Measurements from ENCODE around the gene CDH8.

The CDH8 gene

DNA sequence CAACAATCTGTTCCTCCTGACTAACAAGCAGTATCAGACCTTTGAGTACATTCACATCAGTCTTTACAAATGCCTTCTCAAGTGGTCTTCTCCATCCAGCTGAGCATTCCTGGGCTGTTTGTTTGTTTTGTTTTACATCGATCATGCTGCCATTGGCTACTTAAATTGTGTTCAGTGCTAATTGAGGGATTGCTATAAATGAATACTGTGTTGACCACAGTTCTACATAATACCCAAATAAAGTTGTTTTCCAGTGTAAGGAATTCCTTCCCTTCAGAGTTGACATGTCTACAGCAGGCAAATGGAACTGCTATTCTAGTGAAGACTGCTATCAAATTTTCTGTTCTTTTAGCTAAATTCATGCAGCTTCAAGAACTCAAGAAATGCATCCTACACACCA, 3.2 kb downstream of the CDH8 start:
- DNase-seq: no peak

DNA sequence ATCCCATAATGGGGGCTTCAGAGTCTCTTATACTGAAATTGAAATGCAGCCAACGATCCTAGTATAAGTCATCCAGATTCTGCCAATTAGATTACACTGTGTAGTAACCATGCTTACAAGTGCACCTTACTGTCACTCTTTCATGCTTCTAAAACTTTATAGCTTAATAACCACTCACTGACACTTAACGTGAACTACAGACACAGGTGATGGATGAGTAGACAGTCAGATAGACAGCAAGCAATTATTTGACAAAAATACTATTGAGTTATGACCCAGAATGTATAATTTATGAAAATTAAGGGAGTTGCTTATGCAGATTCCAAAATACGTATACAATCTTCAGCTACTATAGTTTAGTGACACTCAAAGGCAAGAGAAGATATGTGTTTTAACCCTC, 6.3 kb downstream of the CDH8 start:
- no peak for DNase-seq

DNA sequence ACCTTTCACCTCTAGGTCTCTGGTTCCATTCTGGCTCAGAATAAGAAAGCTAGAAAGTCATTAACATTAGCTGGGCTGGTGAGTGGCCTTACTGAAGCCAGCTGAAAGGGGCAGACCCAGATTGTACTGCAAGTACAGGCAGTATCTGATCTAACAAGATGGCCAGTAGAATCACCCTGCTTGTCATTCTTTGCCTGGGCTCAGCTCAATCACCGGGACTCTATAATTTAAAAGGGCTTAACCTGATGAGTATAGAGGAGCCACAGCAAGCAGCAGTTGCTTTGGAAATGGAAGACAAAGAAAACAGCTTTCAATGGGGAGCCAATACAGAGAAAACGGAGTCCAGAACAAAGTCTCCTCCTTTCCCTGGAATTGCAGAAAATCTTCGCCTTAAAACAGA, 13.6 kb downstream of the CDH8 start:
- DNase-seq: no peak

DNA sequence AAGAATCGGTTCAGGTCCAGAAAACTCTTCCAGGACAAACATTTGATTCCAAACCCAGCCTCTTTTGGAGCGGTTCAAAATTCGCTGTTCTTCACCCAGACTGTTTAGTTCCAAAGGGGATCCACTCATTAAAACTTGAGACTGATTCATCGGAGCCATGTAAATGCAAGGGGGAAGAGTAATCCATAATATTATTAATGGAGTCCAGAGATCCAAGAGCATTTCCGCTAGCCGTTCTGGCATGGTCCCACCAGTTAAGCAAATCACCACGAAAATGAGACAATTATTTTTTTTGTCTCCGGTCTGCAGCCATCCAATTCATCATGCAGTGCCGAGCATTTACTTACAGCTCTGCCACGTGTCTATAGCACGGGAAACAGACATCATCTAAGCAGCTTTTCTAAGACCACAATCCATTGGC, 15.1 kb downstream of the CDH8 start:
- DNase-seq: no peak

DNA sequence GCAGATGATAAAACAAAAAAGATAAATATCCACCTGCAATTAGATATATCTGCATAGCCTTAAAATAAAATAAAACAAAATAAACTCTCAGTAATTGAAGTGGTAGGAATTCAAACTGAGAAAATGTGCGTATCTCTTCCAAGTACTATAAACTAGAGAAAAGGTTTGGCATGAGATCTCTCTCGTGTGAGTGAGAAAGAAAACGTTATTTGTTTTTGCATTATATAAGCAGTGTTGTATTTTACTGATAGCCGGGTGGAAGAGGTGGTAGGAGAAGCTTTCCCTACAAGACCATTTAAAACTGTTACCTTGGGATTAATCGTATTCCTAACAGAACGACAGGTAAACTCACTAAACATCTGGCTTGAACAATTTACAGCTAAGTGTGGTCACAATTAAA, 15.6 kb downstream of the CDH8 start:
- no peak for DNase-seq

DNA sequence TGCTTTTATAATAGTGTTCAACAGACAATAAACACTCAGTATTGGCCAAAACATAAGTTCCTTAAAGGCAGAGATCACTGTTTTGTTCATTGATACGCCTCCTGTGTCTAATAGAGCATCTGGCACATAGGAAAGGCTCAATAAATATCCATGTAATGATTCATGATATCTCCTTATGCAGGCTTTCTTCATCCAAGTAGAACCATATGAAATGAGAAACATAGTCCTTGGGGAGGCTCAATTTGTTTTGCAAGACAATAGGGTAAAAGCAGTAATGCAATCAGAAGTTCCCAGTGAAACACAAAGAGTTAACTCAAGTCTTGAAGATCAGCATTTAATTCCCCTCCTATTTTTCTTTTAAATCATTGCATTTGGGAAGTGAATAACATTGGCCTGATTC, 16.4 kb downstream of the CDH8 start:
- DNase-seq: no peak

DNA sequence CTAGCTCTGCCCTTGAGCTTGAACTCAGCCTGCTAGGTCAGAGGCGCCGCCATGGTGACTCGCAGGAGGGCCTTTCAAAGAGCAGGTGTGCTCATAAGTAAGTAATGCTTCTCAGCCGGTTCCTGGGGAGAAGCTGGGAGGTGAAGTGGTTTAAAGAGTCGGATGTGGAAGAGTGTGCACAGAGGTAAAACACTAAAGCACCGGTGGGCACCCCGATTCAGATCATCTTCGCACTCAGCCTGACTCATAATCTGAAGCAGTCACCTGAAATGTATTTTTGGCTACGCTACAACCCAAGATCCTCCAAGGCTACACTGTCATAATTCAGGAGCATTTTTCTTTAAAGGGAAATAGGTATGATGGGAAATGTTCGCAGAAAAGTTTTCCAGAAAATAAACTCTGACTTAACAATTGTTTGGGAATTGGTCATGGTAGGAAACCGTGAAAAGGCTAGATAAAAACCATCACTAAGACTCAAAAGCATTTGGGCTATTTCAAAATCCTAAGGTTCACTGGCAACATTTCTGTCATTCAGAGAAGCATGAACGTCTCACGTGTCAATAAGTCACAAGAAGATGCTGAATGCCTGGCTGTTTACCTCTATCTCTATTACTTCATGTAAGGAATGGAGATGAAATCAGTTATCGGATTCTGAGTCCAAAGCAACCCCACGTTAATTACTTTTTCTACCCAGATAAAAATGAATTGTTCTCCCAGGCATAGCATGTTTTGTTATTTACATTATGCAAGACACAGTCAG, 17.8 kb downstream of the CDH8 start:
- no peak for DNase-seq

DNA sequence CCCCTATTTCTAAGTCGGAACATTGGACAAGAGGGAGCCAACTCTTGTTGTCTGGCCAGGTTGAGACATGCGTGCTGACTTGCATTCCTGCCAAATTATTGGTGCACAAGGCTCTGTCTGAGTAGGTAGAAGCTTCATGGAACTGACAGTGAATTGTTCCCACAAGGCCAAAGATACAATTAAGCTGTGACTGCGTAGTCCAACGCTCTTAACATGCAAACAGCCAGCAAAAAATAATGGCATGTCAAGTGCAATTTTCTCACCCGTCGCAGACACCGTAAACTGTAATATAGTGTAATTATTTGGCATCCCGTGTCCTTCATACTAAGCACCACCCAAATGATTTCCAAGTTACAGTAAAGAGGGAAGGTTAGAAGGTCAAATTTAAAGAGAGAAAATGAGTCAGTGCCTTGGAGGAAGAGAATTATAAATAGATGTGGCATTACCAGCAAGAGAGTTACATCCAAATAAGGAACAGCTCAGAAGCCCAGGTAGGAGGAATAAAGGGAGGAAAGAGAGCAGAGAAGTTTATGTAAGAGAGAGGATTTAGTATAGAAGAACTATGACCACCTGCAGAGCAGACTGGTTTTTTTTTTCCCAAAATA, 21.8 kb downstream of the CDH8 start:
- no peak for DNase-seq

DNA sequence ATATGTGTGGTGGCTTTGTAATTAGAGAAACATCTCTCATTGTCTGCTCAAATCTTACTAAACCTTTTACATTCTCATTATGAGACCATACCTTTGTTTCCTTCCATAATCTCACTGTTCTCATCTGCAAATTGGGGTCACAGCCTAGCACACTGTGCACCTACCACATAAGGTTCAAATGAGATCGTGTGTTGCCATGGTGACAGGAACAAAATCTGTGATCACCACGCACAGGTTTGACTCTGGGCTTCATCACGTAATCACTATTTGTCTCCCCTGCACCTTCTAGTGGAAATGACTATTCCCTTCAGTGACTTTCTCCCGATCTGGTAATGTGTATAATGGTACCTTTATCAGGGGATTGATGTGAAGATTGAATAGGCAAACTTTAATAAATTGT, 26.1 kb downstream of the CDH8 start:
- DNase-seq: no peak

DNA sequence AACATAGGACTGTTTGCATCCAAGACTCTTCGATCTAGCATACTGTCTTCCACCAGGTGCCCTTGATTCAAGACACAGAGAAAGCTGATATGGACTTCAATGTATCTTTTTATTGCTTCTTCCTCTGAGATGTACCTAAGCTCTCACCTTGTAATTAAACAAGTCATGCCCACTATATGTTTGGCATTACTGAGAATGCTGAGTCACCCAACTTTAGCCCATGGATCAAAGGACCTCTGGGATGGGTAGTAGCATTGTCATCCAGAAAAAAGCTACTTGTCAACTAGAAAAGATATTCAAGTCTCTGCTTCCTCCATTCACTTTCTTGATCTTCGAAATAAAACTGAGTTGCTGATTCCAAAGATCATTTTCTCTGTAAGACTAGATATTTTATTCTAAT, 37.8 kb downstream of the CDH8 start:
- DNase-seq: no peak

DNA sequence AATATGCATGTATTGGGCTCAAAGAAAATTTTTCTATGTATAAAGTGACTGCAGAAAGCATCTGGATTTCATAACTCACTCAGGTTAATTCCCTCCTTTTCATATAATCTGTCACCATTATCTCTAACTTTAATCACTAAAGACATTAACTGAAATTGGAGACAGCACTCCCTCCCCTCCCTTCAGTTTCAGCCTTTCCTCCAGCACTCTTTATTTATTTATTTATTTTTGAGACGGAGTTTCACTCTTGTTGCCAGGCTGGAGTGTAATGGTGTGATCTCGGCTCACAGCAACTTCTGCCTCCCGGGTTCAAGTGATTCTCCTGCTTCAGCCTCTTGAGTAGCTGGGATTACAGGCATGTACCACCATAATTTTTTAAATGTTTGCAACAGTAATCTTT, 43.1 kb downstream of the CDH8 start:
- no peak for DNase-seq

DNA sequence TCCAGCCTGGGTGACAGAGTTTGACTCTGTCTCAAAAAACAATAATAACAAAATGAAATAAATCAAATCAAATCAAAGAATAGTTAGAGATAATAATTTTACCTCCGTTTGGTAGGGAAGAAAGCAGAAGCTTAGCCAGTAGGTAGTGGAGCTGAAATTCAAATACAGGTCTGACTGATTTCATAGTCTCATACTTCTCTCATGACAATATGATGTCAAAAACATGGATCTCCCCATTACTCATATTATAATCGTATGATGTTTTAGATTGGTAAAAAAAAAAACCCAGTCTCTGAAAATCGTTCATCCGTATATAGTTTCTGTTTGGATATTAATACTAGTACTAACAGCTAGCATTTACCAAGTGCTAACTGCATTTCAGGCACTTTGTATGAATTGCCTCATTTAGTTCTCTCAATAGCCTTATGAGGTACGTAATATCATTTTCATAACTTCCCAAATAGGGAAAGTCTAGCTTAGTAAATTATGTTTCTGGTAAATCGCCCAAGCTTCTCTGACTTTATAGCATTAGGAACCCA, 48.7 kb downstream of the CDH8 start:
- no peak for DNase-seq

DNA sequence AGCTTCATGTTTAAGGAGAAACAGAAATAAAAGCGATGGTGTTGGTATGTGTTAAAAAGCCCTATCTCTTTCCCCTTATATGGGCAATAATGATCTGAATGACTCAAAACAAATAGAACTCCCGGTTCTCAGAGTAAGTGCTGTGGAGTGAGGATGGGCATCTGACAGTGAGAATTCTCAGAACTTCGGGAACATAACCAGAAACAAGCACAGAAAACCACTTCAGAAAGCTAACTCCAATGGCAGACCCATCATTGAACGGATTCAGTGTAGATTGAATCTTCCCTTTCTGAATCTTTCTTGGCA, 67.2 kb downstream of the CDH8 start:
- DNase-seq: no peak

DNA sequence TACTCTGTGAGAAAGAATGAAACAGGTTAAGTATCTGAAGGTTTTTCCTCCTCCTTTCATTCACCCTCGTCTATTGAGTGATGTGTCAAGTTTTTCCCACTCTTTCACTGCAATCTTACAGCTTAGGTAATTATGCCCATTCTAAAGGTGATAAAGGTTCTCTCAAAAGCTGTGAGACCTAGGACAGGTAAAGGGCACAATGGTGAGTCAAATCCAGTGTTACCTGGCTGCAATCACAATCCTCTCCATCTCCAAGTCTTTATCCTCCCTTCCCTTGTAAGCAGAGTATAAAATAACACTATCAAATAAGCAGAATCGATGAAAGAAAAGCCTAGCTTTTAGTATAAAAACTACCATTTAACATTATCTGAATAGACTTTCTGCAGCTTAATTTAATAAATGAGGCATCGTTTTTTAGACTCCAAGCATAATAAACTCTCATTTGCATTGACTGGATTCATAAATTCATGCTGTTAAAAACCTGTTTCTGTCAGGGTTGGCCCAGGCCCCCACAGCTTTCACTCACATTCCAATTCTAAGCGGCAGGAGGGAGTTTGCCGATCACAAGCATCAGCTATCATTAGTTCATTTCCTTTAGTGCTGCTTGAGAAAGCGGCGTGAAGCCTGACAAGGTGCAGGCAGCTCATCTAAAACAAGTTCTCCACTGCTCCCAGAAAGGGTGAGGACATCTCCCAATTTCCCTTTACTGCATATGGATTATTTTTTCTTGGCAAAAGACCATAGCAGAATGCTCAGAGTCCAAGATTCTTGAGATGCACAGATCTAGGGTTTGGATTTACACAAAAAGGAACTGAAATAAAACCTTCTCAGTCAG, 67.8 kb downstream of the CDH8 start:
- no peak for DNase-seq

DNA sequence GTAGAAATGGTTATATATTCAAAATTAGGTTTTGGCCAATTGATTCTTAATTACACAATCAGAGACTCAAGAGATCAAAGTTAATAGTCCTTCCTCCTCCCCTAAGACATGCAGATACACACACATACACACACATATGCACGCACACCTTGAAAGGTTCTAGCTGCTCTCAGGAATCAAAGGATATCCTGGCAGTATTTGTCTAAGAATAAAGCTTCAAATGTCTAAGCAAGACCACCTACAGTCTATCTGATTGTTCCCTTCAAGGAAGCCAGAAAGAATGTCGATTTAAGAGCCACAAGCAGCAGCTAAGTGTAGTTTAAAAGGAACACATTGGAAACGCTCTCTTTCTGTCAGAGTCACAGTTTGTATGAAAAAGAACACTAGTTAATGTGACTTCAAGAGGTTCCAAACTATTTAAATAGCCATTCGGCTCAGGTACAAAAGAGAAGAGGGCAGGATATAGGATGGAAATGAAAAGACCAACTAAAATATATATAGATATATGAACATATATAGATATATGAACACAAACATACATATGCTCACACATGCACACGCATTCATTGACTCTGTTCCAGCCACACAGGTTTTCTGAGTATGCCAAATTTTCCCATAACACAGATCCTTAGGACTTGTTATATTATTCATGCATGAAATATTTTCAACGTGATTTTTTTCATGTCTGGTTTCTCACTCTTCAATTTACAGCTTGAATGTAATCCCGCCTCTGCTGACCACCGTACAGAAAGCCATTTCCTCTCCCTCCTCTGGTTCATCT, 79.0 kb downstream of the CDH8 start:
- DNase-seq: no peak

DNA sequence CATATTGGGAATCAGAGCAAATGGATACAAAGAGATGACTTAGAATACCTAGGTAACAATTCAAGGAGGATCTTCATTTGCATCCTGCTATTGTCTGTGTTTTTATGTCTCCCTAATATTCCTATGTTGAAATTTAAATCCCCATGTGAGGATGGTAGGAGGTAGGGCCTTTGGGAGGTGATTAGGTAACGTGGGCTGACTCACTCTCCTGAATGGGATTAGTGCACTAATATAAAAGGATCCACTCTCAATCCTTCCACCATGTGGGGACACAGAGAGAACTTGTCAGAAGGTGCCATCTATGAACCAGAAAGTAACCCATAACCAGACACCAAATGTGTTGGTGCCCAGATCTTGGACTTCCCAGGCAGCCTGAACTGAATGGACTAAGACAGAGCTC, 83.4 kb downstream of the CDH8 start:
- no peak for DNase-seq

DNA sequence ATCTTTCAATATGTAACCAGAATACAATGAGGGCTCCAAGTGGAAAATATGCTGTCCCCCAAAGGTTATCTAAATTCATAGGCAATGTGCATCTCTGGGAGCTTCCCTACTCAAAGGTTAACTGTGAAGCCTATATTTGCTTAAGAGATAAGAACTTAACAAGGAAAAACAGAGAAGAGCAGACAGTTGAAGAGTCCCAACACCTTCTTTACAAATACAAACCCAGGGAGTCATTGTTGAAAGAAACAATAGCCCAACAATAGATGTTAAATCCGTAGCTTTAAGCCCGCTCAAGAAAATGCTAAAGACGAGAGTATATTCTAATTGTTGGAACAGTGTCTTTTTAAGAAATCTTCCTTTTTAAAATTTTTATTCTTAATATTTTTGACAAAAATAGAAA, 87.8 kb downstream of the CDH8 start:
- no peak for DNase-seq

DNA sequence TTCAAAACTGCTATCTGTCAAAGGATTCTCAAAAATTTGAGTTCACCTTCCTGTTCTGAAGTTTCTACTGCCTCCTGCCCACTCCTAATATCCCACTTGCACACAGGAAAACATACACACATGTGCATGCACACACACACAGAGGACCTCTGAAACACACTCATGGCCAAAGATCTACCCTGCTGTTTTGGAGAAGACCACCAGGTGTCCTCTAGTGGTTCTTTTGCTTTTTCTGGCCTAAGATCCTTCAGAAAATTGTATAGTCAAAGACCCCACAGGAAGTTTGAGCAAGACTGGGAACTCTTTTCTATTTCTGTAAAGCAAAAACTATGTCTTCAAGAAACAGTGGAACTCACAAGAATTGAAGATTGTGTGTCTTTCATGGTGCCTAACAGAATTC, 90.2 kb downstream of the CDH8 start:
- no peak for DNase-seq

DNA sequence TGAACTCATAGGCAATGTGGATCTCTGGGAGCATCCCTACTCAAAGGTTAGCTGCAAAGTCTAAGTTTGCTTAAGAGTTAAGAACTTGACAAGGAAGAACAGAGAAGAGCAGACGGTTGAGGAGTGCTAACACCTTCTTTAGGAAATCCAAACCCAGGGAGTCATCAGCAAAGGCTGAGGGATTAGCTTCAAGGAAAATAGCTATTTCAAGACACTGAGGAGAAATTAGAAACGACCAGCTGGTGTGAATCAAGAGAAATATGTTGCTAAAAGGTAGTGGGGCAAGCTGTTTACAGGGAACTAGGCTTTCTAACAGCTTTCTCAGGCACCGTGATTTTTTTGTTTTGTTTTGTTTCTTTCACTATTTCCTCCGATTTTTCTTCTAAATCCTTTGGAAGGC, 90.7 kb downstream of the CDH8 start:
- DNase-seq: no peak

DNA sequence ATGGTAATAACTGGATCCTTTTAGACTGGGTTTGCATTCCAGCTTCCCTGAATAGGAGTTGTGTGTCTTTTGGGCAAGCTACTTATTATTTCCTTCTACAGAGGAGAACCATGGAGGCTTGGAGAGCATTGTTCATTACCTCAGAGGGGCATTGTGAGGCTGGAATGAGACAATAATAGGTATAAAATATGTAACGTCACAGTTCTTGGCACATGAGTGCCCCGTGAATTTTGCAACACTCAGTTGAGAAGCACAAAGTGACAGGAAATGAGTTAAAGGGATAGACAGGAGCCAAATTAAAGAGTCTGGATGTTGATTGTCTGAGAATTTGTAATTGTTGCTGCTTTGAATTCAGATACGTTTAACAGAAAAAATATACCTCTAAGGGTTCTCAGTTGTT, 92.2 kb downstream of the CDH8 start:
- no peak for DNase-seq

DNA sequence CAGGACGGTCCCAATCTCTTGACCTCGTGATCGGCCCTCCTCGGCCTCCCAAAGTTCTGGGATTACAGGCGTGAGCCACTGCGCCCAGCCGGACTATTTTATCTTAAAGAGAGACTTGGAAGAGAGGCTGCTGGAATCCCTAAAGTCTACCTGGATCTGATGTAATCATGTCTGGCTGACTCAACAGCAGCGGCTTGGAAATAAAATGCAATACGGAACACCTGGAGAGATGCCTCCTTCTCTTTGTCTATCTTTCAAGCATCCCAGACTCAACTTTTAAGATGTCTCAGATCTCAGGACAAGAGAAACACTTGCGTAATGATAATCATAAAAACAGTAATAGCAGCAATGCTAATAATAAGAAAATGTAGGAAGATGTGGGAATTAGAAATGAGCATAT, 95.6 kb downstream of the CDH8 start:
- no peak for DNase-seq

DNA sequence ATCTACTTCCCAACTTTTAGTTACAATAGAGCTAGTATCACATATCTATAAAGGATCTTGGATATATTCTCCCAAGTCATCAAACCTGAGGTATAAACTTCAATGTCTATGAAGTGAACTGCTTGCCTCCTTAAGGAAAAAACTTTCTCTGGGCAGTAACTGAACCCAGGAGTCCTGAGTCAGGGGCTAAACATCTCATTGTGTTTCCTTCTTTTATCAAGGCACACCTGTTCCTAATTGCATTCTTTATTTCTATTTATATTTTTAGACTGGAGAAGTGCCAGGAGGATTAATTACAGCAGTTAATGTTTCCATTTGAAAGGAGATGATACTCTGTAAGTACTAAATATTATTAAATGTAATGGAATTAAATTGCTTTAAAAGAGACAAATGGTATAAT, 98.6 kb downstream of the CDH8 start:
- DNase-seq: no peak

DNA sequence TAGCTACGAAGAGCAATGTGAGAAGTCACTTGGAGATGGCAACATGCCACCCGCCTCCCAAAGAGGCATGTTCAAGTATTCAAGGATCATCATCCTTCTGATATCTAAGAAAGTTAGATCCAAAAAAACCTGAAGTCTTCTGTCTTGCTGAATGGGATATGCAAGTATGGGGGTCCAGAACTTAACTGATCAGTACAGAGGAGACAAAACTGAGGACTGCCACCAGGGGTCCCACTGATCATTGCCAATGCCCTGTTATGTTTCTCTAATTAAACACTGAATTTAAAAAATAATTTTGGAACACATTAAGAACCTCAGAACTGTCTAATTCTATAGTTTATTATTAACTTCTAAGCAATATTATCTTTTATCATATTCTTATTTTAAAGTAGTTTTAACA, 99.7 kb downstream of the CDH8 start:
- DNase-seq: no peak

All from T-helper 9 cell (primary cell).